Loucy (cell line): ENCODE measurements around the gene CYTH1.

Source experiments
- H2AFZ ChIP-seq: fragments of 200-600 bp; sonication (generic); 2 replicates; pipeline ENCODE4 v1.6.0; 2016; ENCODE audit warnings: antibody characterized with exemption, mild to moderate bottlenecking, low read length, moderate library complexity
- H3F3A ChIP-seq: fragments of 200-600 bp; 2 replicates; pipeline ENCODE4 v1.6.0; 2016; ENCODE audit warnings: antibody characterized with exemption, low read depth, mild to moderate bottlenecking
- H3K27me3 ChIP-seq: fragments of 200-600 bp; sonication (generic); 2 replicates; pipeline ENCODE4 v1.6.1; 2014; ENCODE audit warnings: low read length, mild to moderate bottlenecking; ENCODE audit not compliant: insufficient read depth, poor library complexity, severe bottlenecking
- H3K36me3 ChIP-seq: fragments of 200-600 bp; sonication (generic); 2 replicates; pipeline ENCODE4 v1.6.1; 2016; ENCODE audit warnings: low read length; ENCODE audit not compliant: insufficient read depth
- H3K4me1 ChIP-seq: fragments of 200-600 bp; sonication (generic); 2 replicates; pipeline ENCODE4 v1.5.1; 2014; ENCODE audit warnings: low read length, mild to moderate bottlenecking; ENCODE audit not compliant: insufficient read depth, poor library complexity, severe bottlenecking
- H3K4me2 ChIP-seq: fragments of 200-600 bp; sonication (generic); 2 replicates; pipeline ENCODE4 v1.6.0; 2014; ENCODE audit warnings: antibody characterized with exemption, low read length, low read depth, mild to moderate bottlenecking; ENCODE audit not compliant: poor library complexity, severe bottlenecking
- H3K4me3 ChIP-seq: fragments of 200-600 bp; sonication (generic); 2 replicates; pipeline ENCODE4 v1.5.1; 2014; ENCODE audit warnings: low read length, mild to moderate bottlenecking, mixed read lengths; ENCODE audit not compliant: poor library complexity, severe bottlenecking
- H3K79me2 ChIP-seq: fragments of 200-600 bp; sonication (generic); 2 replicates; pipeline ENCODE4 v1.6.1; 2014; ENCODE audit warnings: low read length; ENCODE audit not compliant: insufficient read depth
- H3K9ac ChIP-seq: fragments of 200-600 bp; sonication (generic); 2 replicates; pipeline ENCODE4 v1.6.0; 2014; ENCODE audit warnings: mild to moderate bottlenecking, low read depth, low read length, moderate library complexity; ENCODE audit not compliant: poor library complexity, severe bottlenecking
- H3K9me2 ChIP-seq: fragments of 200-600 bp; sonication (generic); replicated peaks from 2 replicates; pipeline ENCODE4 v1.6.1; 2016; ENCODE audit warnings: low read depth, low read length, mixed read lengths
- H3K9me3 ChIP-seq: fragments of 200-600 bp; sonication (generic); 2 replicates; pipeline ENCODE4 v1.6.1; 2014; ENCODE audit warnings: mild to moderate bottlenecking, antibody characterized with exemption, low read length, low read depth; ENCODE audit not compliant: insufficient read depth
- H4K20me1 ChIP-seq: fragments of 200-600 bp; sonication (generic); 2 replicates; pipeline ENCODE4 v1.6.0; 2014; ENCODE audit warnings: antibody characterized with exemption, low read length, mild to moderate bottlenecking; ENCODE audit not compliant: insufficient read depth, poor library complexity, severe bottlenecking
- EZH2phosphoT487 ChIP-seq: fragments of 200-600 bp; IDR thresholded peaks from 2 replicates; pipeline ENCODE4 v1.6.1; 2018; ENCODE audit warnings: antibody characterized with exemption, mild to moderate bottlenecking, moderate library complexity, borderline replicate concordance
- TF ChIP-seq, protein P1 (sequence below): fragments of 200-600 bp; sonication (generic); conservative IDR thresholded peaks from 2 replicates; pipeline ENCODE4 v1.5.1; 2014; ENCODE audit warnings: mild to moderate bottlenecking, antibody characterized with exemption, low read length

Gene CYTH1

DNA sequence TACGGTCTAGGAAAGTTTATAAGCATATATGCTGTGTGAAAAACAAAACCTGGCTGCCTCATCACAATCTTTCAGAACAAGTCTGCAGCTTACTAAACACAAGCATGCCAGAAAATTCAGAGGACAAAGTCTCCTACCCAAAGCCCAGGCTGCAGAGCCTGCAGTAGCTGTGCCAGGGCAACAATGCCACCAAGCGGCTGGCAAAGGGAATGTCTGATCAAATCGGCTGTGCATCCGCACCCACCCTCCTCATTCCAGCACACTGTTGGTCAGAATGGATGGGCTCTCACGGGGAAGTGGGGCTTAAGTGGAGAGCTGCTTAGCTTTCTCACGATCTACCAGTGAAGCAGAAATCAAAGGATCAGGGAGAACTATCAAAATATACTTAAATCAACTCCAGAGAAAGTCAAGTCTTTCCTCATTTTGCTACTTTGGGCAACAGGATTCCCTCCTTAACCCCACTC is 73.5 kb downstream of the CYTH1 start:
- Histone ChIP-seq H3K4me3 (no peak overlapping the region), H2AFZ (no peak overlapping the region), H3K9me3 (no peaks in the 10 kb centered on the region), H3K36me3 (peaks cover 59% of the 10 kb centered on the region), H3K9ac (no peak overlapping the region), H4K20me1 (peaks cover 24% of the 10 kb centered on the region), H3K4me2 (no peak overlapping the region), H3K4me1 (peaks cover 3% of the 10 kb centered on the region), H3K27me3 (no peaks in the 10 kb centered on the region), H3K9me2 (no peaks in the 10 kb centered on the region), H3K79me2 (peaks cover 74% of the 10 kb centered on the region), H3F3A (no peaks in the 10 kb centered on the region)
- TF ChIP-seq, protein P1, sequence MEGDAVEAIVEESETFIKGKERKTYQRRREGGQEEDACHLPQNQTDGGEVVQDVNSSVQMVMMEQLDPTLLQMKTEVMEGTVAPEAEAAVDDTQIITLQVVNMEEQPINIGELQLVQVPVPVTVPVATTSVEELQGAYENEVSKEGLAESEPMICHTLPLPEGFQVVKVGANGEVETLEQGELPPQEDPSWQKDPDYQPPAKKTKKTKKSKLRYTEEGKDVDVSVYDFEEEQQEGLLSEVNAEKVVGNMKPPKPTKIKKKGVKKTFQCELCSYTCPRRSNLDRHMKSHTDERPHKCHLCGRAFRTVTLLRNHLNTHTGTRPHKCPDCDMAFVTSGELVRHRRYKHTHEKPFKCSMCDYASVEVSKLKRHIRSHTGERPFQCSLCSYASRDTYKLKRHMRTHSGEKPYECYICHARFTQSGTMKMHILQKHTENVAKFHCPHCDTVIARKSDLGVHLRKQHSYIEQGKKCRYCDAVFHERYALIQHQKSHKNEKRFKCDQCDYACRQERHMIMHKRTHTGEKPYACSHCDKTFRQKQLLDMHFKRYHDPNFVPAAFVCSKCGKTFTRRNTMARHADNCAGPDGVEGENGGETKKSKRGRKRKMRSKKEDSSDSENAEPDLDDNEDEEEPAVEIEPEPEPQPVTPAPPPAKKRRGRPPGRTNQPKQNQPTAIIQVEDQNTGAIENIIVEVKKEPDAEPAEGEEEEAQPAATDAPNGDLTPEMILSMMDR: peak; percentile 95
- no peak for TF ChIP-seq EZH2phosphoT487

DNA sequence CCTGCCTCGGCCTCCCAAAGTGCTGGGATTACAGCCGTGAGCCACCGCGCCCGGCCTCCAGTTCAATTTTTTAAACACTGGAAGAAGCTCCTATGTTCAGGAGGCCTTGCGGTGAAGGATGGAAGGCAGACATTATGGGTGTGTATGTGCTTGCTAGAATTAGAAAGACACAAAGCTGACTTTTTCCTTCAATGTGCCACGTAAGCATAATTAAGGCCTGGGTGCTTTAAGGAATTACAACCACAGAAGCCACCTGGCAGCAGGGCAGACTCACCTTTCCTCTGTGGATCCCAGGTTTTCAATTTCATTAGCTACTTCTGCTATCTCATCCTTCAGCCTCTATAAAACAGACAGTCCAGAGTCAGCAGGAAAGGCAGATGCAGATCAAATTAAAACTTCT is 74.2 kb downstream of the CYTH1 start:
- peaks cover 67% of the 10 kb centered on the region for H3K79me2 ChIP-seq
- H3K36me3 ChIP-seq: peaks cover 62% of the 10 kb centered on the region
- H3K9me3 ChIP-seq: no peaks in the 10 kb centered on the region
- no peak overlapping the region for H3K4me3 ChIP-seq
- no peaks in the 10 kb centered on the region for H3F3A ChIP-seq
- H3K9me2 ChIP-seq: no peaks in the 10 kb centered on the region
- no peaks in the 10 kb centered on the region for H3K27me3 ChIP-seq
- H2AFZ ChIP-seq: no peak overlapping the region
- no peak overlapping the region for H3K4me2 ChIP-seq
- TF ChIP-seq EZH2phosphoT487: no peak
- TF ChIP-seq, protein P1: no peak
- peaks cover 3% of the 10 kb centered on the region for H3K4me1 ChIP-seq
- peaks cover 24% of the 10 kb centered on the region for H4K20me1 ChIP-seq
- H3K9ac ChIP-seq: no peak overlapping the region

DNA sequence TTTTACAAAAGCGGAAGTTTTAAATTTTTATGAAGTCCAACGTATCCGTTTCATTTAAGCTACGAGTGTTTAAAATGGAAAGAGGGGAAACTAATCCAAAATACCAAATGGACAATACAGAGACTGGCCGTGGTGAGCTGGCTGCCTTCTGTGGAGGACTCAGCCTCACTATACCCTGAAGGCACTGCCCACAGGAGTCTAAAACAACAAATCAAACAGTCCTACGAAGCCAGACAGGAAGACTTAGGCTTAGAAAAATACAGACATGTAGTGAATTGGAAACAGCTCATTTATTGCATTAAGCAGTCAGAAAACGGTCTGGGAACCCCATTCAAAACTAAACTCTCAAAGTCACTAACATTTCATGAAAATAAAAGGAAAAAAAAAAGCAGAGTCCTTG is 75.1 kb downstream of the CYTH1 start:
- peaks cover 24% of the 10 kb centered on the region for H4K20me1 ChIP-seq
- no peaks in the 10 kb centered on the region for H3K9me3 ChIP-seq
- H3F3A ChIP-seq: no peaks in the 10 kb centered on the region
- H3K9ac ChIP-seq: no peak overlapping the region
- peaks cover 70% of the 10 kb centered on the region for H3K36me3 ChIP-seq
- H3K79me2 ChIP-seq: peaks cover 59% of the 10 kb centered on the region
- no peaks in the 10 kb centered on the region for H3K9me2 ChIP-seq
- H3K4me1 ChIP-seq: no peaks in the 10 kb centered on the region
- H3K4me3 ChIP-seq: no peak overlapping the region
- TF ChIP-seq, protein P1: no peak
- no peak for TF ChIP-seq EZH2phosphoT487
- H2AFZ ChIP-seq: no peak overlapping the region
- H3K4me2 ChIP-seq: no peak overlapping the region
- H3K27me3 ChIP-seq: no peaks in the 10 kb centered on the region
